ENCODE measurements around the gene MYBPH.

GRCh38 chr1:203187304-203187685 is 11.7 kb upstream of the MYBPH start:
- TF ChIP-seq CTCF (IDR thresholded peaks at IDR 0.05) (no peak), ZFX (IDR thresholded peaks at IDR 0.05; ENCODE audit: borderline replicate concordance) (no peak)
